Sciatic nerve (tissue), 2 donors: ENCODE measurements around the gene MFAP3L. TPM values are rescaled to one million over a fixed set of nuclear protein-coding genes. Genes with fewer than 3 reads are reported as not detected.
"Not testable (repeated sequence)": the region's sequence is repeated elsewhere in the genome, so short reads cannot be mapped to it uniquely, and the experiment has no call there.

Experiments
- ATAC-seq: fragments of 200-7000 bp; cut with Tn5 transposase; one replicate; pipeline ENCODE4 v1.9.1; 2020; ENCODE audit warnings: mild to moderate bottlenecking, moderate library complexity
- DNase-seq: peaks from one replicate; pipeline ENCODE4 v3.0.0-alpha.2; 2020; ENCODE audit warnings: low spot score
- intact Hi-C: fragments of 100-400 bp; cut with DNase I; formaldehyde crosslinking; loops from one replicate; pipeline ENCODE4 v1.14.2; 2022
- total RNA-seq: library from RNA; stranded (reverse); fragmentation: NEBNext Ultra II Directional; extraction: Animal tissue kit (Norgen Biotek cat#: 25700); gene quantifications from one replicate; pipeline ENCODE4 v1.2.1, GENCODE V29; 2021
- donor health status: DM: no; HTN: no; CAD: no.
- donor health status: DM: no; HTN: no; CAD: no.

Gene MFAP3L
- total RNA-seq: 30.7 TPM

- intact Hi-C loops: no loop called here
- ATAC-seq (peak; percentile 87), DNase-seq (peak; percentile 91)
Measured at GRCh38 chr4:170026253-170027021, at the start of gene MFAP3L. Gene MFAP3L, minus strand, starts transcription at chr4:170026395. Its CDS starts 20,518 bp downstream, at chr4:170005877.

DNA sequence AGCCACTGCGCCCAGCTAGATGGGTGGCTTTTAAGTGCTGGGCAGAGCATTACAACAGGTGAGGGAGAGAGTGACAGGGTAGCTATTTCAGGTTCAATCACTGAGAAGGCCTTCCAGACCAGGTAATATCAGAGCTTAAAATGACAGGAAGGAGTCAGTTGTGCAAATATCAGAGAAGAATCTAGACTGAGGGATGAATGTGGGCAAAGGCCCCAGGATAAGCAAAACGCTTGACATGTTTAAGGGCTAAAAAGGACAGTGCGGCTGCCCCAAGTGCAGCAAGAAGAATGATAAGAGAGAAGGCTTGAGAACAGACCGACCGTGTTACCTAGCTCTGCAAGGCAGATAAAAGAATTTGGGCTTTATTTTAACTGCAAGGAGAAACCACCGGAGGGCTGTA is 45.0 kb upstream of the MFAP3L start:
- intact Hi-C loops: no loop called here
- ATAC-seq: no peak
- DNase-seq: no peak

- DNase-seq (no peak), ATAC-seq (no peak)
- intact Hi-C loops: no loop called here
Measured at GRCh38 chr4:170068438-170069128, 42.4 kb upstream of the MFAP3L start.

DNA sequence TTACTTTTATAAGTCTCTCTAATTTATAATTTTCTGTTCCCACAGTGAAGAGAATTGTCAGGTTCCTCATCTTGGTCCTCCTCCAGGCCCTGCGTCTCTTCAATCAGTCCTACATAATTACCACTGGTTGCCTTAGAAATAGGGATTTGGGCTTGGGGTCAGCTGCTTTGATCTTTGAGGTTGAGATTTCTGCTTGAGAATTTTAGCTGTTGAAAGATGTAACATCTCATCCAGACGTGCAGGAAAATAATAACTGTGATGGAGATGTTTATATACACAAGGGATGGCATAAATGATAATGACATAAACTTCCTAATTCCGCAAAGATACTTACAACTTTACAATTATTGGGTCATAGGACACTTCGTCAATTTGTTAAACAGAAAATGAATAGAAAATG is 33.2 kb upstream of the MFAP3L start:
- intact Hi-C loops: loop anchor here (10.0 kb wide), 1 partner anchor 245 kb away; no protein-coding TSS in a partner anchor
- no peak for ATAC-seq
- no peak for DNase-seq

DNA sequence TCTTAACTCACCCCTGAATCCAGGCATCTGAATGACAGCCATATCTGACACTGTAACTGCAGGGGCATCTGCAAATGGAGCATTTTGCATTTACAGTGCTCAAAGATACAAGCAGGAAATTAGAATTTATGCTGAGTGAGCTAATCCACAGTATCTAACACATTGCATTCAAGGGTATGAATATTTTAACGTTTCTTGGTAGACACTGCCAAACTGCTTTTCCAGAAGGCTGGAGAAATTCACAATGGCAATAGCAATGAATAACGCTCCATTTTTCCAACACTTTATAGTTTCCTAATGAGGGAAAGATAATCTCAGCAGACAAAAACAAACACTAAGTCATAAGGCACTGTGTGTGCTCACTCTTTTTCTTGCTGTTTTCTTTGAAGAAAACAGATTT is 32.6 kb upstream of the MFAP3L start:
- no peak for ATAC-seq
- no peak for DNase-seq
- intact Hi-C loops: loop anchor here (10.0 kb wide), 1 partner anchor 244 kb away; no protein-coding TSS in a partner anchor

DNA sequence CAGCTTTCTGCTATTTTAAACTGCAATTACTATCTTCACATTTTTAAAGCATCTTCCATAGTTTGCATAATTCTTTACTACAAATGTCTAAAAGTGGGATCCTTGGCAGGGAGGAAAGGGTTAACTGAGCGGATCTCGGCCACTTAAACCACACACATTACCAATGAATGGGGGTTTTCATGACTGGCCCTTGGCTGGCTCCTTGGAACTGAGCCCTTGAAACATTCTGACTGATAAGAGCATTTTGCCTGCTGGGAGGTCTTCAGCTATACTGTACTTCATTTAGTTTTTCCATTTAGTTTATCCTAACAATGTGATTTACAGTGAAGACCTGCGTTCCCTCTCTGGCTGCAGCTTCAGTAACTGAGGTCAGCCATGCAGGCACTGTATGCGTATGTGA is 31.7 kb upstream of the MFAP3L start:
- ATAC-seq (no peak), DNase-seq (no peak)
- intact Hi-C loops: loop anchor here (10.0 kb wide), 1 partner anchor 243 kb away; no protein-coding TSS in a partner anchor

- intact Hi-C loops: loop anchor here (10.0 kb wide), 1 partner anchor 238 kb away; no protein-coding TSS in a partner anchor
- DNase-seq (no peak), ATAC-seq (no peak)
Measured at GRCh38 chr4:170052919-170053318, 26.7 kb upstream of the MFAP3L start.

GRCh38 chr4:170051402-170051801 is 25.2 kb upstream of the MFAP3L start:
- ATAC-seq (no peak), DNase-seq (no peak)
- intact Hi-C loops: loop anchor here (10.0 kb wide), 1 partner anchor 237 kb away; no protein-coding TSS in a partner anchor

DNA sequence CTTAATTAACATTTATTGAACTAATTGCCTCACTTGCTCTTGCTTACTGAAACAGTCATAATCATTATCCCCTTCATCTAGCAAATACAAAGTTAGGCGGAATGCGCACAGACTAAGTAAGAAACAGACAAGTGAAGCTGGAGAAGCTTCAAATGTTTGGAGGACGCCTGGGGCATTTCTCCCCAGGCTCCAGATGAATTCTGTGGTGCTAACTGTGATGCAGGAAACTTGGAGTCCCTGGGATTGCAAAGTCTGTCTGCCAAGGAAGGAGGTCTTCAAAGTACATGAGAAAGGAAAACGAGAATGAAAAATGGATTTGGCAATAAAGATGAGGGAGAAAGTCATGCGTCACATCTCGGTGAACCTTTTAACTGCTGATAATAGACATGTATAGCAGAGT is 23.6 kb upstream of the MFAP3L start:
- intact Hi-C loops: loop anchor here (10.0 kb wide), 1 partner anchor 235 kb away; no protein-coding TSS in a partner anchor
- ATAC-seq: no peak

DNA sequence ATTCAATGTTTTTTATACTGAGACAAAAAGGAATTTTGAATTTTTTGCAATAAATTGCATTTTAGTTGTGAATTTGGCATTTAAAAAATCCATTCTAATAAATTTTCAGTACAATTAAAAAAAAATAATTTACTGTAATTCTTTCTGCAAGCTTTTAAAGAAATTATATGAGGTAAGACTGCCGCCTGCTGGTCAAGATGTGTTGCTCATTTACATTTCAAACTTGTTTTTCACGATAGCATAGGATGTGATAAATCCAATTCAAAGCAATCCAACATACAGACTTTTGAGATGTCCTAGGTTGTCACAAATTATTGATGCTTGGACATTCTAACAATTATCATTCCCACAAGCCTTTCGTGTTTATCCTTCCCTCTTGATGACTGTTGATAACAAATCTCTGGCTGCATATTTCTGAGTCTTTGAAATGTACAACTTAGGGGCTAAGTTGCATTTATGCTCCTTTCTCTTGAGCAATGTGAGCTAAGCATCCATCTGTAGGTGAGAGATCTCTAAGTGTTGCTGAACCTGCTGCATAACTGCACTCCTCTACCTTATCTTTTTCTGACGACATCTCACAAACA is 21.7 kb upstream of the MFAP3L start:
- intact Hi-C loops: no loop called here
- ATAC-seq (no peak), DNase-seq (peak; percentile 75)

More for the DNA sequence above, 23.6 kb upstream of the MFAP3L start:
- DNase-seq: no peak

DNA sequence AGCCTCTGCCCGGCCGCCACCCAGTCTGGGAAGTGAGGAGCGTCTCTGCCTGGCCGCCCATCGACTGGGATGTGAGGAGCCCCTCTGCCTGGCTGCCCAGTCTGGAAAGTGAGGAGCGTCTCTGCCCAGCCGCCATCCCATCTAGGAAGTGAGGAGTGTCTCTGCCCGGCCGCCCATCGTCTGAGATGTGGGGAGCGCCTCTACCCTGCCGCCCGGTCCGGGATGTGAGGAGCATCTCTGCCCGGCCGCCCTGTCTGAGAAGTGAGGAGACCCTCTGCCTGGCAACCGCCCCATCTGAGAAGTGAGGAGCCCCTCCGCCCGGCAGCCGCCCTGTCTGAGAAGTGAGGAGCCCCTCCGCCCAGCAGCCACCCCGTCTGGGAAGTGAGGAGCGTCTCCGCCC is 20.0 kb upstream of the MFAP3L start:
- DNase-seq, intact Hi-C loops, ATAC-seq: not testable (repeated sequence)

- ATAC-seq: no peak
- intact Hi-C loops: no loop called here
- DNase-seq: no peak
Measured at GRCh38 chr4:170040031-170040680, 14.0 kb upstream of the MFAP3L start.

- DNase-seq (no peak), ATAC-seq (no peak)
- intact Hi-C loops: no loop called here
Measured at GRCh38 chr4:170038769-170039168, 12.6 kb upstream of the MFAP3L start.

DNA sequence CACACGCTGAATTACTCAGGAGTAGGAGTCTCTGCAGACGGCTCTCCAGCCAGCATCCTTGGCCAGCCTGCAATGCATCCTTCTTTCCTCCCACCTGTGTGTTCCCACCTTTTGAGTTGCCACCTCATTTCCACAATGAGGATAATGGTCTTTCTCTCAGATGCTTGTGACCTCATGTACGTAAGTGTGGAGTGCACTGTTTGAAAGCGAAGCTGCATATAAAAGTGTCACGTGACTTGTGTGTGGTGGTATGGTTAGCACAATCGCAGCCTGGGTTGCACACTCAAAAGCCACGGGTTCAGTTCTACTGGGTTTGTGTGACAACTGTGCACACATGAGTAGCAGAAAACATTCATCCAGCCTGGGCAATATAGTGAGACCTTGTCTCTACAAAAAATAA is 12.0 kb upstream of the MFAP3L start:
- intact Hi-C loops: no loop called here
- DNase-seq (no peak), ATAC-seq (no peak)

GRCh38 chr4:170037481-170037880 is 11.3 kb upstream of the MFAP3L start:
- ATAC-seq (no peak), DNase-seq (no peak)
- intact Hi-C loops: no loop called here

GRCh38 chr4:170035845-170036244 is 9.7 kb upstream of the MFAP3L start:
- no peak for DNase-seq
- no peak for ATAC-seq
- intact Hi-C loops: no loop called here

GRCh38 chr4:170035231-170035630 is 9.0 kb upstream of the MFAP3L start:
- DNase-seq: no peak
- intact Hi-C loops: no loop called here
- ATAC-seq: no peak

DNA sequence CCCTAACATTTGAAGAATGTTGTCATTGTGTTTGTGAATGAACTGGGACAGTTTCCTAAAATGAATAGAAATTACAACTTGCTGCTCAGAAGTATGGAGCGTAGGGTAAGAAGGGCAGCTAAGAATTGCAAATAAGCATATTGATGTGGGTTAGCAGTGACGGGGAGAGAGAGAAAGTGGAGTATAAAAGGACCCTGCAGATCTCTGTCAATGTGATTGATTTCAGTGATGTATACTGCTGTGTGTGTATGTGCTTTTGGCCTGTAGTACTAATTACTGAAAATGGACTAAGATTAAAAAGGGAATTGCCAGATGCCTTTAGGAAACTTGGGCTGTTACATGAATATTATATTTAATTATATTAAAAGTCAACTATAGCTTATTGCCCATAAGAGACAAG is 7.8 kb upstream of the MFAP3L start:
- intact Hi-C loops: no loop called here
- no peak for DNase-seq
- ATAC-seq: no peak

GRCh38 chr4:170030121-170030520 is 3.9 kb upstream of the MFAP3L start:
- DNase-seq (no peak), ATAC-seq (no peak)
- intact Hi-C loops: no loop called here
